HL-60 (cell line): ENCODE results near the gene ARL6IP5.

ENCODE experiments used
- DNase-seq, 2 experiments: peaks; one replicate each; pipeline ENCODE4 v3.0.0-alpha.2; 2010 to 2020; ENCODE audit warnings: low read depth in 1 of 2, low spot score in 1 of 2
- H3K27ac ChIP-seq: fragments of 250-450 bp; sonication (Bioruptor Pico); replicated peaks from 2 replicates; pipeline ENCODE4 v1.5.1; 2020; ENCODE audit warnings: mild to moderate bottlenecking, moderate library complexity
- H3K27me3 ChIP-seq: fragments of 250-450 bp; sonication (Bioruptor Pico); 2 replicates; pipeline ENCODE4 v1.5.1; 2021; ENCODE audit warnings: mild to moderate bottlenecking, moderate library complexity; ENCODE audit not compliant: insufficient read depth, poor library complexity, severe bottlenecking
- H3K4me3 ChIP-seq: replicated peaks from 2 replicates; pipeline ENCODE4 v1.5.1; 2011; ENCODE audit warnings: mild to moderate bottlenecking, control low read depth, low read length; ENCODE audit not compliant: insufficient read depth
- CTCF ChIP-seq: IDR thresholded peaks from one replicate; pipeline ENCODE4 v1.5.1; 2011; ENCODE audit warnings: low read length, control low read depth, inconsistent platforms; ENCODE audit not compliant: insufficient read depth
- GABPA ChIP-seq: IDR thresholded peaks from 2 replicates; pipeline ENCODE4 v1.6.1; 2012; ENCODE audit warnings: low read depth
- POLR2AphosphoS5 ChIP-seq: IDR thresholded peaks from 2 replicates; pipeline ENCODE4 v1.6.1; 2012; ENCODE audit warnings: low read depth
- REST ChIP-seq: IDR thresholded peaks from 2 replicates; pipeline ENCODE4 v1.6.1; 2012; ENCODE audit warnings: low read depth; ENCODE audit not compliant: insufficient replicate concordance
- SPI1 ChIP-seq: IDR thresholded peaks from 2 replicates; pipeline ENCODE4 v1.6.1; 2012; ENCODE audit warnings: low read depth, mild to moderate bottlenecking, borderline replicate concordance

Gene ARL6IP5

GRCh38 chr3:69051756-69052471, 32.8 kb upstream of the ARL6IP5 start, which contains the start of gene TMF1:
TMF1 (minus strand) TSS chr3:69052333; CDS start chr3:69052086, 247 bp downstream.
- H3K27me3 ChIP-seq = no peaks in the 10 kb centered on the region
- peak; percentile 73 for TF ChIP-seq POLR2AphosphoS5
- peak; percentile 25 for TF ChIP-seq REST
- TF ChIP-seq CTCF = no peak
- TF ChIP-seq SPI1 = no peak
- TF ChIP-seq GABPA = peak; percentile 81
- peak within 1 kb of the TSS; percentile 82 for H3K27ac ChIP-seq
- peak; percentile 98 for DNase-seq
- H3K4me3 ChIP-seq = peak within 1 kb of the TSS; percentile 82

GRCh38 chr3:69052472-69052898, 32.3 kb upstream of the ARL6IP5 start:
- Histone ChIP-seq H3K27ac (peak overlapping the region; percentile 82), H3K27me3 (no peaks in the 10 kb centered on the region), H3K4me3 (peak overlapping the region; percentile 33)
- no peak for TF ChIP-seq GABPA
- TF ChIP-seq POLR2AphosphoS5 = 0 out of 2 replicates have a peak, but pooled peaks have one; percentile 10
- no peak for DNase-seq

GRCh38 chr3:69058180-69058946, 26.4 kb upstream of the ARL6IP5 start:
- peak in 1 of 2 experiments; percentile 56 for DNase-seq
- Histone ChIP-seq H3K27ac (peak overlapping the region; percentile 66), H3K4me3 (no peak overlapping the region), H3K27me3 (no peaks in the 10 kb centered on the region)
- peak; percentile 95 for TF ChIP-seq SPI1
- no peak for TF ChIP-seq POLR2AphosphoS5

GRCh38 chr3:69058947-69059224, 25.9 kb upstream of the ARL6IP5 start:
- Histone ChIP-seq H3K4me3 (no peak overlapping the region), H3K27me3 (no peaks in the 10 kb centered on the region), H3K27ac (peak overlapping the region; percentile 66)
- DNase-seq = no peak
- TF ChIP-seq REST = no peak
- TF ChIP-seq GABPA = no peak
- no peak for TF ChIP-seq SPI1
- TF ChIP-seq POLR2AphosphoS5 = no peak
- TF ChIP-seq CTCF = no peak
